GM12878 (cell line): Measurements from ENCODE around the gene AKAP17A.

Source experiments
- CHD4 ChIP-seq: fragments of 200-600 bp; sonication (generic); IDR thresholded peaks from 2 replicates; pipeline ENCODE4 v1.6.1; 2016; ENCODE audit warnings: mild to moderate bottlenecking
- POLR2A ChIP-seq: IDR thresholded peaks from 2 replicates; pipeline ENCODE4 v1.6.1; 2011; ENCODE audit warnings: low read depth, mild to moderate bottlenecking, low read length
- RAD51 ChIP-seq: fragments of 450-650 bp; IDR thresholded peaks from 2 replicates; pipeline ENCODE4 v1.6.1; 2016; ENCODE audit warnings: moderate library complexity, mild to moderate bottlenecking, inconsistent platforms

DNA sequence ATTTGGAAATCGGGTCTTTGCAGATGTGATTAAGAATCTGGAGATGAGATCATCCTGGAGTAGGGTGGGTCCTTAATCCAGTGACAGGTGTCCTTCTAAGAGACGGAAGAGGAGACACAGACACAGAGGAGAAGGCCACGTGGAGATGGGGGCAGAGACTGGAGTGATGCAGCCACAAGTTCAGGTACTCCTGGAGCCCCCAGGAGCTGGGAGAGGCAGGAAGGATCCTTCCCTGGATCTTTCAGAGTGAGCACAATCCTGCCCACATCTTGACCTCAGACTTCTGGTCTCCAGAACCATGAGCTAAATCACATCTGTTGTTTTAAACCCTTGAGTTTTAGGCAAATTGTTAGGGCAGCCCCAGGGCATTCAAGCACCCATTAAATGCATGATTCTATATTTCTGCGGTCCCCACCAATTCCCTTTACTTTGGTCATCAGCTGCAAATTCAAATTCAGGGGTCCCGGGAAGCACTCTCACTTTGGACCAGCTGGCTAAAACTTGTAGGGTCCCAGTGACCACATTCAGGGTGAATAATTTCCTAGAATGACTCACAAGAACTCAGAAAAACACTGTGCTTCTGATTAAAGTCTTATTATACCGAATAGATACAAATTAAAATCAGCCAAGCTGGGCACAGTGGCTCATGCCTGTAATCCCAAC lies 12.8 kb upstream of the AKAP17A start:
- TF ChIP-seq RAD51 (no peak), CHD4 (no peak), POLR2A (no peak)
